GM19240 (cell line): ENCODE measurements around the gene CENPP.
"Not testable (repeated sequence)": the region's sequence is repeated elsewhere in the genome, so short reads cannot be mapped to it uniquely, and the experiment has no call there.

Experiments used
- DNase-seq: peaks from one replicate; pipeline ENCODE4 v3.0.0; 2011; ENCODE audit warnings: low spot score; ENCODE audit not compliant: insufficient read length

CENPP gene

DNA sequence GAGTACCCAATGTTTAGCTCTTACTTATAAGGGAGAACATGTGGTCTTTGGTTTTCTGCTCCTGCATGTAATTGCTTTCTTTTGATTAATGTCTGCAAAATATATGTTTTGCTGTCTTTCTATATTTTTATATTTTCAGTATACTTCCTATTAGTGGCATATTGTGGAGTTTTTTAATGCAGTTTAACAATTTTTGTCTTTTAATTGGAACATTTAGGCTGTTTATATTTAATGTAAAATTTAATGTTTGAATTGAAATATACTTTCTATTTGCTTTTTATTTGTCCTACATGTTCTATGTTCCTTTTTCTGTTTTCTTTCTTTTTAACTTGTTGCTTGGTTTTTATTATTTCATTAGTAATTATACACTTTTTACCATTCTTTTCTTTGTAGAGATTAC lies 205.1 kb downstream of the CENPP start:
- DNase-seq, result no peak

DNA sequence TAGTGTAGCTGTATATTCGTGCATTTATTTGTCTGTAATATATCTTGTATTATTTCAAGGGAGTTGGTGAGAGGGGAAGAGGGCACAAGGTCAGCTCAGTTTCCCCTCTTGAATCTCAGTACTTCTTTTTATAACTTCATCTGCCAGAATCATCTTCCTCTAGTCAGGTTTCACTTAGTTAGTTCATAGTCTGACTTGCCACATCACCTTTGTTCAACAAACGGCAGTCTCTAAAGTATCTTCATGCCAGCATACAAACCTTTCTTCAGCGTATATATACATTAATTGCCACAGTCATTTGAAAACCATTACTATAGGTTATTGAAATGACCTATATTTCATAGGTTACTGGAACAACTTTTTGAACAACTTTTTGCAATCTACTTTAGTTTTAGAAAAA lies 208.5 kb downstream of the CENPP start:
- DNase-seq, result no peak

DNA sequence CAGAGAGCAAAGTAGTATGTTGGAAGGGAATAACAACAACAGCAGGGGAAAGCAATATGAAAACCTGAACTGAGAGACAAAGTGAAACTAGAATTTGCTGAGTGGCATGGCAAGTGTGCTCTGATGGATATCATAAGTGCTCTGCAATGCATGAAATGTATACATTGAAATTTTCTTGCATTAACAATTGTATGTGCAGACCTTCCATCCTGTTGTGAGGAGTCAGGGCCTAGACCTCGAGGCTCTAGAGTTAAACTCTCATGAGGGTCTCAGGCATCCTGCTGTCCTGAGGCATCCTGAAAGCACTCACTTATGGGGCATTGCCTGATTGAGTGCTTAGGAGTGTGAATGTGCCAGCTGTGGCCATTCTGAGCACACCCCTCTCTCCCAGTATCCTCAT lies 208.9 kb downstream of the CENPP start:
- no peak for DNase-seq

DNA sequence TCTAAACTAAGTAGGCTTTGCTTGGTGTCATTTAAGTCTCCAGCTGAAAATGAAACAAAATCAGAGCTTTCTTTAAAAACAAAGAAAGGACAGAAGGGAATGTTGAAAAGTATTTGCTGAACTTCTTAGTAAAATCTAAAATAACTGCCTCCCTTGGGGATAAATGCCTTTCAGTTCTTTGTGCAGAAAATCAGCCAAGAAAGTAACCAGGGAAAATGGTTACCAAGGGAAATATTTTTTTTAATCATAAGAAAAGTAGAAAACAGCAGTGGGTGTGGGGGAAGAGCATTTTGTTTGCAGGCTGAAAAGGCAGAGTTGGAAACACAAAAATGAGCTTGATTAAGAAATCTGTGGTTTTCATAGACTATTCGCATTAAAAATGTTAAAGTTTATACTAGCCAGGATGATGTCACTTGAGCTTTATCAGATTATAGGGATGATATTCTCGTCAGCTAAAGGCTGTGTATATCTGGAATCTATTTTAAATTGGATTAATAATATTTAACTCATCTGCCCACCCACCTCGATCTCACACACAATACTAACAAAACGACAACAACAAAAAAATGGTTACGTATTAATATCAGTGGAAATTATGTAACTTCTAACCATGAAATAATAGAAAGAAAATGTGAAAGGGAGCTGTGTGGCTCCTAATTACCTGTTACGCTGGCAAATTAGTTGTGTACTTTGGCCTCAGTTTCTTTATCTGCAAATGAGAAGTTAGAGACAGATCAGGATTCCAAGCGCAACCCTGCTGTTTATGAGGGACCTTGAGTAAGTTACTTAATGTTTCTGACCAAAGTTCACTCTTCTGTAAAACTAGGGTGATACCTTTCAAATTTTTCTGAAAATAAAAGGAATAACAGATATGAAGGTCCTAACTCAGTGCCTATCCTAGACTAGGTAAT lies 210.4 kb downstream of the CENPP start, which contains the start of gene ECM2:
ECM2 (minus strand) TSS at position 51 of the 911 bp plus-strand sequence. CDS start 13,124 bp downstream, outside the sequence.
- DNase-seq, result no peak

DNA sequence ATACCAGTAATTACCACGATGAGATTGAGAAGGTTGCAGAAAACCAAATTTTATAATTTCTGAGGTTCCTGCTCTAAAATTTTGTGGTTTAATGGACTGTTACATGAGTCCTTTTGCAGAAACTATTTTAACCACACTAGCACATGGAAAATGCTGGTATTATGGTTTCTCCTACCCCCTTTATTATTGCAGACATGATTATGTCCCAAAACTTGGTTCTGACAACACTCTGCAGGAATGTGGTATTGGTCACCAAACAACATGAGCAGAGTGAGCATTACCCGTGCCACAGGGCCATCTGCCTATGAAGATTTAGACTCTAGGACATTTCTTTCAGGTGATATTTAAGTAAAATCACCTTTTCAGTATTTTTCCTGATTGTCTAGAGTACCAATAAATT lies 212.8 kb downstream of the CENPP start:
- no peak for DNase-seq

DNA sequence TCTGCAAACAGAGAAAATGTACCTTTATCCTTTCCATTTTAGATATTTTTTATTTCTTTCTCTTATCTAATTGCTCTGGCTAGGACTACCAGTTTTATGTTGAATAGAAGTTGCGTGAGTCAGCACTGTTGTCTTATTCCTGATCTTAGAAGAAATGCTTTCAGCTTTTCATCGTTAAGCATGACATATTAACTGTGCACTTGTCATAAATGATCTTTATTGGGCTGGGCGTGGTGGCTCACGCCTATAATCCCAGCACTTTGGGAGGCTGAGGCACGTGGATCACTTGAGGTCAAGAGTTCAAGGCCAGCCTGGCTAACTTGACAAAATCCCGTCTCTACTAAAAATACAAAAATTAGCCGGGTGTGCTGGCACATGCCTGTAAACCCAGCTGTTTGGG lies 218.2 kb downstream of the CENPP start:
- DNase-seq, result no peak

DNA sequence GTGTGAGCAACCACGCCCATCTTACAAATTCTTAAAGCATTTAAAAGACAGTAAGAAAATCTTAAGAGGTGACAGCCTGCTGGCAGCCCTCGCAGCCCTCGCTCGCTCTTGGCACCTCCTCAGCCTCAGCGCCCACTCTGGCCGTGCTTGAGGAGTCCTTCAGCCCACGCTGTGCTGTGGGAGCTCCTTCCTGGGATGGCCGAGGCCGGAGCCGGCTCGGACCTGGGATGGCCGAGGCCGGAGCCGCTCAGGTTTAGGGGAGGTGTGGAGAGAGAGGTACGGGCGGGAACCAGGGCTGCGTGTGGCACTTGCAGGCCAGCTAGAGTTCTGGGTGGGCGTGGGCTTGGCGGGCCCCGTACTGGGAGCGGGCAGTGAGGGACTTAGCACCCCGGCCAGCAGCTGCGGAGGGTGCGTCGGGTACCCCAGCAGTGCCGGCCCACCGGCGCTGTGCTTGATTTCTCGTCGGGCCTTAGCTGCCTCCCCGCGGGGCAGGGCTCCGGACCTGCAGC lies 219.3 kb downstream of the CENPP start:
- no peak for DNase-seq

DNA sequence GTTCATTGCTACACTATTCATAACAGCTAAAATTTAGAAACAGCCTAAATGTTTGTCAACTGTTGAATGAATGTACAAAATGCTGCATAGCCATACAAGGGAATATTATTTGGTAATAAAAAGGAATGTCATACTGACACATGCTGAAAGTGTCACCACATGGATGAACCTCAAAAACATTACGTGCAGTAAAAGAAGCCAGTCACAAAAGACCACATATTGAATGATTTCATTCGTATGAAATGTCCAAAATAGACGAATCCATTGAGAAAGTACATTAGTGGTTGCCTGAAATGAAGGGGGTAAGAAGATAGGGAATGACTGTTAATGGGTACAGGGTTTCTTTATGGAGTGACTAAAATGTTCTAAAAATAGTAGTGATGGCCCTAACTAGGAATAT lies 221.6 kb downstream of the CENPP start:
- no peak for DNase-seq

DNA sequence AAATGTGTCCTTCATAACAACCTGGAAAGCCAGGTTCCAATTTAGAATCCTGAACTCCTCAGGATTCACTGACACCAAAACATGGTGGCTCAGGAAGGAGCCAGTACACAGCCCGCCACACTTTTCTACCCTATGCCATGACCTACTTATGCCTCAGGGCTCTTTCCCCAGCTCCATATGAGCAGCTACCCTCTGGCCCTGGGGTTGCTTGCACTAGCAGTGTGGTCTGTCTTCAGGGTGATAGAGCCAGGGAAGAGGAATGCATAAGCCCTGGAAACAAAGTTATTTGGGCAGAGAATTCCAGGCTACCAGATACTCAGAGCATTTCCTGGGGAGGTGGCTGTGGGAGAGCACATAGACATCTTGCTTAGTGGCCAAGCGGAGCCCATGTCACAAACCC lies 225.0 kb downstream of the CENPP start:
- DNase-seq, result no peak

DNA sequence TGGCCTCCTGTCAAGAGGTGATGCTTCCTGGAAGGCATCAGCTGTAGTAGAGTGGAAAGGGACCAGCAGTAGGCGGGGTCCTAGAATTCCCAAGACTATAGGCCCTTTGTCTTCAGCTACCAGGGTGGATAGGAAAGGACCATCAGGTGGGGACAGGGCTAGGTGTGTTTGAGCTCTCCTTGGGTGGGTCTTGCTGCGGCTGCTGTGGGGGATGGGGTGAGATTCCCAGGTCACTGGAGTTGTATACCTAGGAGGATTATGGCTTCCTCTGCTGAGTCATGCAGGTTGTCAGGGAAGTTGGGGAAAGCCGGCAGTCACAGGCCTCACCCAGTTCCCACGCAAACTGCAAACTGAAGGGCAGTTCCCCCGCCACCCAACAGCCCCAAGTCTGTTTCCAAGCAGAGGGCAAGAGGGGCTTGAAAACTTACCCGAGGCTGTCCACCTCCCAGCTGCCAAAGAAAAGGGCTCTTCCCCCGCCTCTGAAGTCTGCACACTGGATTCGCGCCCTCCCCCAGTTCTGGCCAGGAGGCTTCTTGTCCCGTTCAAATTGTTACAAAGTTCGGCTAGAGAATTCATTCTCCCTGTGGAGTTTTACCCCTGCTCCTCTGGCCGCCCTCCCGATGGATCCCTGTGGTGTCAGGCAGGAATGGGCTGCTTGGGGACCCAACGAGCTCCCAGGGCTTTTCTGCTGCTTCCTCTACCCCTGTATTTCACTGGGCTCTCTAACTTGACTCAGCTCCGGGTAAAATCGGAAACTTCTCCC lies 233.0 kb downstream of the CENPP start:
- no peak for DNase-seq

DNA sequence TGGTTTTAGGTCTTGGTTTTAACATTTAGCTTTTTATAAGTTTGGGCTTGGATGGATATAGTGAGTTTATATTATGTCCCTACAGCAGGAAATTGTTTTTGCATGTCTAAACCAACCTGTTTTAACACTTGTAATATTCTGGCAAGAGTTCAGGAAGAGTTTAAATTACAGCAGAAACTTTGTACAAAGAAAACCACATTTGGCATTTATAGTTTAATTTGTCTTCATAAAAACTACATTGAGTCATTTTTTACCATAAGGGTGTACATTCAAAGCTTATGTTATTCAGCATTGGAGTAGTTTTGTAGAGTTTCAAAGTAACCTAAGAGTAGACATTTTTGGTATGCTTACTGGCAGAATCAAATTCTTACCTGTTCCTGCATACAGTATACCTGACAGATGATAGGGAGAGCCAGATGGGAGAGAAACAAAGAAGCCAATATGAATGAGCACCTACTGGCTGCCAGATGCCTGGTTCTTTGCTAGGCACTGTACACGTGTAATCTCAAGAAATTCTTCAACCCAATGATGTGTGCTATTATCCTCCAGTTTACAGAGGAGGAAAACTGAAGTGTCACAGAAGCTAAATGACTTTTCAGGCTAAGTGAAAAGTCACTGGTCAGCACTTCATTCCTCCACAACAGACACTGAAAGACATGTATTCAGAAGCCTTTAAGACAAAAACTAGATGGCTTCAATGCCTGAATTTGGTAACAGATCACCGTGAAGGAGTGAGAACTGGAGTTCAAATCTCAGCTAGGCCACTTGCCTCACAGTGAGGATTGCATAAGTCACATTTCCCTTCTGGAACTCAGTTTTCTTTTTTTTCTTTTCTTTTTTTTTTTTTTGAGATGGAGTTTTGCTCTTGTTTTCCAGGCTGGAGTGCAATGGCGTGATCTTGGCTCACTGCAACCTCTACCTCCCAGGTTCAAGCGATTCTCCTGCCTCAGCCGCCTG lies 235.9 kb downstream of the CENPP start:
- DNase-seq, result no peak

DNA sequence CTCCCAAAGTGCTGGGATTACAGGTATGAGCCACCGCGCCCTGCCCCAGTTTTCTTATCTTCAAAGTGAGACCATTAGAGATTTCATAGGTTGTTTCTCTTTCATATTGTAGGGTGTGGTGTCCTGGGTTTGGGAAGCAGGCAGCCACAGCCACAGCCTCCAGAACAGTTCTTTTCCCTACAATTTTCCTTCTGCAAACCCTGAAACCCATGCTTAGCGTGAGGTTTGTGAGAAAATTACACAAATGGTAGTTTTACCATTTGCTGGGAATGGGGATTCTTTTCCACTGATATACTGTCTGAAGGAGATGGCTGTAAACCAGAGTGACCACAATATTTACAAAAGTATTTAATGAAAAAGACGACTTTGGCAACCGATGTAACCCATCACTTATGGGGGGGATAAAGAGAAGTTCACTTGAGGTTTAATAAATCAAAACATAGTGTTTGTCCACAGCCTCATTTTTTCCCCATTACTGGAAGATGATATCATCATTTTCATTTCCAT lies 236.8 kb downstream of the CENPP start:
- no peak for DNase-seq

DNA sequence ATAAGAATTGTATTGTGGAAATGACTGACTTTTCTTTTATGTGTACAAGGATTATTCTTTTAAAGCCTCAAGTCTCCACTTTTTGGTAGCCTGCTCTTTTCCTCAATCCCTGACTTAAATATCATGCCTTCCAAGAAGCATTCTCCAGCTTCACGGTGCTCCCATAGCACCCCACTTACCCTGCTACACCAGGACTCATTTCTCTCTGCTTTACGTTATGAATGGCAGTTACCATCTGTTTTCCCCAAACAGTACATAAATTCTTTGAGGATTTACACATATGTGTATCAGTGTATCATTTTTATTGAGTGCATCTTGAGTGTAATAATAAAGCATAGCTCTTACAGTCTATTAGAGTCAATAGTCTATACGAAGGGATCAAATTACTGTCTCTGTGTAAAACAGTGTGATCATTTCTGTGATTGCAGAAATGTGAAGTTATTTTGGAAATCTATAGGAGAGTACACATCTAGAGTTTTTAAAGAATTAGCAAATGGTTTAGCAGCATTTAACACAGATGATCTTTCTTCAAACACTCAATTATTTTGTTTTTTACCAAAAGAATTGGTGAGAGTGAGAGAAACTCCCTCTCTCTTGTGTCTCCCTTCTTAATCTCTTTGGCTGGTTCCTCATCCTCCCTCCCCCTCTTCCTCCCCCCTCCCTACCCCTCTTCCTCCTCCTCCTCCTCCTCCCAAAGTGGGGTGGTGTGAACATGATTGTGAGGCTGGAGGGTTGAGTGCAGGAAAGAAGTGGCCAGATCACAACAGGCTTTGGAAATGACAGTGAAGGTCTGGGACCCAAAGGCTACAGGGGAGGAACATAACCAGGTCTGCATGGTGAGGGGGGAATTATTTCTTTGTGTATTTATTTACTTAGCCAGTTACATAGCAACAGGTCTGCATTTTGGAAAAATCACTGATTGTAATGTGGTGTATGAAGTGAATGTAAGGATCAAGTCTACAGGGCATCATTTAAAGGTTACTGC lies 237.7 kb downstream of the CENPP start:
- no peak for DNase-seq

DNA sequence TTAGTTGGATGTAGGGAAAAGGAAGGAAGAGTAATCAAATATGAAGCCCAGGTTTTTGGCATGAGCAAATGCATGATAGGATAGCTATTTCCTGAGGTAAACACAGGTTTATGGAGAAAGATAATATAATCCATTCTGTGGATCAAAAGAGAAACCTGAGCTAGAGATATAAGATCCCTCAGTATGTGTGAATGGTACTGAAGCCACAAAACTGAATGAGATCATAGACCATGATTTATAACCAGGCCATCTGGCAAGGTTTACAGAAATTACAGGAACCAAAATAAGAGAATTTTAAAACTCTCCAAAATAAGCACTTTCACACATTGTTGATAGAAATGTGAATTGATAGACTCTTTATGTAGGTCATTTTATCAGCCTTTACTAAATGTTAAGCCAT lies 238.8 kb downstream of the CENPP start:
- DNase-seq, result no peak

DNA sequence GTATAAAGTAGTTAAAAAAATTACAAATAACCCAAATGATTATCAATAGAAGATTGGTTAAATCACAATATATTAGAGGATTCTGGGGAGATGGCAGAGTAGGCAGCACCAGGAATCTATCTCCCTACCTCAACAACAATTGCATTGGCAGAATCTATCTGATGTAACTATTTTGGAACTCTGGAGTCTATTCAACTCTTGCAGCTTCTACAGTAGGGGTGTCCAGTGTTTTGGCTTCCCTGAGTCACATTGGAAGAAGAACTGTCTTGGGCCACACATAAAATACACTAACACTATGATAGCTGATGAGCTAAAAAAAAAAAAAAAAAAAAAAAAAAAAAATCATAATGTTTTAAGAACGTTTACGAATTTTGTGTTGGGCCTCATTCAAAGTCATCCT lies 239.2 kb downstream of the CENPP start:
- DNase-seq, result no peak

DNA sequence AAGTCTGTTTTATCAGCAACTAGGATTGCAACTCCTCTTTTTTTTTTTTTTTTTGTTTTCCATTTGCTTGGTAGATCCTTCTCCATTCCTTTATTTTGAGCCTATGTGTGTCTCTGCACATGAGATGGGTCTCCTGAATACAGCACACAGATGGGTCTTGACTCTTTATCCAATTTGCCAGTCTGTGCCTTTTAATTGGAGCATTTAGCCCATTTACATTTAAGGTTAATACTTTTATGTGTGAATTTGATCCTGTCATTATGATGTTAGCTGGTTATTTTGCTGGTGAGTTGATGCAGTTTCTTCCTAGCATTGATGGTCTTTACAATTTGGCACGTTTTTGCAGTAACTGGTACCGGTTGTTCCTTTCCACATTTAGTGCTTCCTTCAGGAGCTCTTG lies 246.1 kb downstream of the CENPP start:
- DNase-seq, result not testable (repeated sequence)

DNA sequence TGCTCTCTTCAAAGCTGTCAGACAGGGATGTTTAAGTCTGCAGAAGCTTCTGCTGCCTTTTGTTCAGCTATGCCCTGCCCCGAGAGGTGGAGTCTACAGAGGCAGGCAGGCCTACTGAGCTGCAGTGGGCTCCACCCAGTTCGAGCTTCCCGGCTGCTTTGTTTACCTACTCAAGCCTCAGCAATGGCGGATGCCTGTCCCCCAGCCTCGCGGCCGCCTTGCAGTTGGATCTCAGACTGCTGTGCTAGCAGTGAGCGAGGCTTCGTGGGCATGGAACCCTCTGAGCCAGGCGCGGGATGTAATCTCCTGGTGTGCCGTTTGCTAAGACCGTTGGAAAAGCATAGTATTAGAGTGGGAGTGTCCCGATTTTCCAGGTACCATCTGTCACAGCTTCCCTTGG lies 247.9 kb downstream of the CENPP start:
- not testable (repeated sequence) for DNase-seq

DNA sequence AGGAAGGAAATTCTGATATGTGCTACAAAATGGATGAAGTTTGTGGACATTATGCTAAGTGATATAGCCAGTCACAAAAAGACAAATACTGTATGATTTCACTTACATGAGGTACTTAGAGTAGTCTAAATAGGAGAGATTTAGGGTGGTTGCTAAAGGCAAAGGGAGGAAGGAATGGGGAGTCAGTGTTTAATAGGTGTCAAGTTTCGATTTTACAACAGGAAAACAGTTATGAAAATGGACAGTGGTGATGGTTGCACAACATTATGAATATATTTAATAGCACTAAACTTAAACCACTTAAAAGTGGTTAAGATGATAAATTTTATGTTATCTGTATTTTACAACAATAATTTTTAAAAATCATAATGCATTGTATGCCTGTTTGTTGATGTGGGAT lies 250.4 kb downstream of the CENPP start:
- no peak for DNase-seq

DNA sequence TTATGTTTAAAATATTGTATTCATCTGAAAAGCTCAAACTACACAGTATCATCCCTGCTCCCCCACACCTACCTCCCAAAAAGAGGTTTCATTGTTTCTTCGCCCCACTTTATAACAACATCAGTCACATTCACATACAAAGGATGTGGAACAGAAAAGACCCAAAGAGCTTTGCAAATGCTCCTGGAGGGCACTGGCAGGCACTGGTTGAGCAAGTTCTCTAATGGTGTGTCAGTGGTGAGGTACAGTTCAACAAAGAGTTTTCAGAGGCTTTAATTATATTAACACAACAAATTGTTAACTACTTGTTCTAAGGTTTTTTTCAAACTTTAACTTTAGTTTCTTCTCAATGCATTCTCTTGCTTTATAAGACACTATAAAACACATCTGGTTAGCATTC lies 264.2 kb downstream of the CENPP start:
- no peak for DNase-seq

DNA sequence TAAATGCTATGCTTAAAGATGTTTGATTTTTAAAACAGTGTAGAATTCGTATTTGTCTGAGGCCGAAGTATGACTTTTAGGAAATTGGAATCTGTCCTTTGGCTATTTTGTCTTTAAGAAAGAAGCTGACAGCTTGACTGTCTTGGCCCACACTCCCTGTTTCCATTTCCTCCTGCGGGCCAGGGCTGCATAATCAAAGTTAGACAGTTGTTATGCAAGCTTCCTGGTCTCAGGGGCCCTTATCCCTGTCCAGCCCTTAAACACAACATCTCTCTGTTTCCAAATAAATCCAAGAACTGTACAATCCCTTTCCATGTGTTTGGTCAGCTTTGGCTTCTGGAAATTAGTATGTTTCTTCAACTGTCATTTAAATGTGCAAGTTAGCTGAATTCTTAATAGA lies 264.6 kb downstream of the CENPP start:
- no peak for DNase-seq
